Testis (tissue), 3 donors: ENCODE results near the gene GRM8. TPM values are rescaled to one million over a fixed set of nuclear protein-coding genes. Genes with fewer than 3 reads are reported as not detected.

ENCODE experiments used
- DNase-seq: peaks from one replicate; pipeline ENCODE4 v3.0.0-alpha.2; 2019
- H3K27ac ChIP-seq, 2 donors: fragments of 200-600 bp; sonication (generic); one replicate each; pipeline ENCODE4 v1.5.1; 2019
- H3K27me3 ChIP-seq: fragments of 200-600 bp; sonication (generic); one replicate; pipeline ENCODE4 v1.5.1; 2019
- H3K36me3 ChIP-seq: fragments of 200-600 bp; sonication (generic); one replicate; pipeline ENCODE4 v1.5.1; 2017; ENCODE audit warnings: low read depth; ENCODE audit errors: missing control alignments
- H3K4me1 ChIP-seq: fragments of 200-600 bp; sonication (generic); one replicate; pipeline ENCODE4 v1.5.1; 2019
- H3K4me3 ChIP-seq, 2 donors: fragments of 200-600 bp; sonication (generic); one replicate each; pipeline ENCODE4 v1.5.1; 2017 to 2019
- H3K9me3 ChIP-seq: fragments of 200-600 bp; sonication (generic); one replicate; pipeline ENCODE4 v1.5.1; 2017
- POLR2A ChIP-seq: fragments of 450-650 bp; IDR thresholded peaks from one replicate; pipeline ENCODE4 v1.6.1; 2017; ENCODE audit warnings: antibody characterized with exemption, mild to moderate bottlenecking, moderate library complexity
- WGBS, 2 donors: methylation state at CpG; one replicate each; pipeline ENCODE4 v1.1.5; 2018; 5-methylcytosine and 5-hydroxymethylcytosine counted together
- intact Hi-C: fragments of 100-400 bp; cut with DNase I; formaldehyde crosslinking; loops from one replicate; pipeline ENCODE4 v1.15.1; 2023; ENCODE audit warnings: low total_unique reads
- polyA plus RNA-seq: library from polyadenylated mRNA; stranded (reverse); fragments of 350-450 nt; fragmentation: Illumina TruSeq; extraction: RNeasy Lipid Tissue Mini Kit (QIAGEN cat#74804); gene quantifications from one replicate; pipeline ENCODE4 v1.2.3, GENCODE V29; 2014; ENCODE audit warnings: low read depth, low replicate concordance; ENCODE audit not compliant: insufficient read depth
- total RNA-seq, 2 donors: library from RNA; depleted of rRNA; stranded (reverse); fragments of >200 nt; gene quantifications; one replicate each; pipeline ENCODE4 v1.2.3, GENCODE V29; 2016
- TF ChIP-seq, protein P1 (sequence below), 3 experiments: fragments of 450-650 bp in 2 of 3; fragments of 200-600 bp in 1 of 3; sonication (generic) in 1 of 3; IDR thresholded peaks; one replicate each; pipeline ENCODE4 v1.5.1; 2016 to 2019; ENCODE audit warnings: antibody characterized with exemption in 3 of 3, mild to moderate bottlenecking in 2 of 3, moderate library complexity in 1 of 3

Gene GRM8
- total and polyA plus RNA-seq, 3 donors from 2014 or later, result 7.1 to 8.2 (median 7.1) TPM

DNA sequence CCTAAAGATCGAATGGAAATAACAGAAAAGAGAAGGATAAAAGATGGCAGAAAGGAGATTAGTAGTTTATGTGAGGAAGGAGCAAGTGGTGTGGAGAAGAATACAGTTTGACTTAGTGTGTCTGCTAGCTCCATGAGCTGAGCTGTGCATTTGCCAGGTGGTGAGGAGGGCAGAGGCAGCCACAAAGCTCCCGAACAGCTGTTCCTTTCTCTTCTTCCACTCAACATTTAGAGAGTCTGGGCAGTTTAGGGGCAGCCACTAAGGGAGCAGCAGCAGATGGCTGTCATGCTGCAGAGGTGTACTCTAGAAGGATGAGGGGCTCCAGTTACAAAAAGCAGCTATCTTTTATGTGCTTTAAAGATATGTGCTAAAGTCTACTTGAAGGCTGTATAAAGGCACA is 674.4 kb downstream of the GRM8 start:
- no peaks in the 10 kb centered on the region for H3K36me3 ChIP-seq
- no peaks in the 10 kb centered on the region for H3K9me3 ChIP-seq
- no peak for DNase-seq
- WGBS, 2 donors, result 64 to 76% methylated on average over 2 of the region's 2 CpGs
- H3K4me3 ChIP-seq, result no peak overlapping the region
- H3K4me1 ChIP-seq, result no peaks in the 10 kb centered on the region
- no peak overlapping the region for H3K27ac ChIP-seq
- intact Hi-C loops, result no loop called here
- H3K27me3 ChIP-seq, result no peaks in the 10 kb centered on the region
- TF ChIP-seq, protein P1, sequence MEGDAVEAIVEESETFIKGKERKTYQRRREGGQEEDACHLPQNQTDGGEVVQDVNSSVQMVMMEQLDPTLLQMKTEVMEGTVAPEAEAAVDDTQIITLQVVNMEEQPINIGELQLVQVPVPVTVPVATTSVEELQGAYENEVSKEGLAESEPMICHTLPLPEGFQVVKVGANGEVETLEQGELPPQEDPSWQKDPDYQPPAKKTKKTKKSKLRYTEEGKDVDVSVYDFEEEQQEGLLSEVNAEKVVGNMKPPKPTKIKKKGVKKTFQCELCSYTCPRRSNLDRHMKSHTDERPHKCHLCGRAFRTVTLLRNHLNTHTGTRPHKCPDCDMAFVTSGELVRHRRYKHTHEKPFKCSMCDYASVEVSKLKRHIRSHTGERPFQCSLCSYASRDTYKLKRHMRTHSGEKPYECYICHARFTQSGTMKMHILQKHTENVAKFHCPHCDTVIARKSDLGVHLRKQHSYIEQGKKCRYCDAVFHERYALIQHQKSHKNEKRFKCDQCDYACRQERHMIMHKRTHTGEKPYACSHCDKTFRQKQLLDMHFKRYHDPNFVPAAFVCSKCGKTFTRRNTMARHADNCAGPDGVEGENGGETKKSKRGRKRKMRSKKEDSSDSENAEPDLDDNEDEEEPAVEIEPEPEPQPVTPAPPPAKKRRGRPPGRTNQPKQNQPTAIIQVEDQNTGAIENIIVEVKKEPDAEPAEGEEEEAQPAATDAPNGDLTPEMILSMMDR (IDR thresholded peaks at IDR 0.05), result no peak
- TF ChIP-seq POLR2A, result no peak

DNA sequence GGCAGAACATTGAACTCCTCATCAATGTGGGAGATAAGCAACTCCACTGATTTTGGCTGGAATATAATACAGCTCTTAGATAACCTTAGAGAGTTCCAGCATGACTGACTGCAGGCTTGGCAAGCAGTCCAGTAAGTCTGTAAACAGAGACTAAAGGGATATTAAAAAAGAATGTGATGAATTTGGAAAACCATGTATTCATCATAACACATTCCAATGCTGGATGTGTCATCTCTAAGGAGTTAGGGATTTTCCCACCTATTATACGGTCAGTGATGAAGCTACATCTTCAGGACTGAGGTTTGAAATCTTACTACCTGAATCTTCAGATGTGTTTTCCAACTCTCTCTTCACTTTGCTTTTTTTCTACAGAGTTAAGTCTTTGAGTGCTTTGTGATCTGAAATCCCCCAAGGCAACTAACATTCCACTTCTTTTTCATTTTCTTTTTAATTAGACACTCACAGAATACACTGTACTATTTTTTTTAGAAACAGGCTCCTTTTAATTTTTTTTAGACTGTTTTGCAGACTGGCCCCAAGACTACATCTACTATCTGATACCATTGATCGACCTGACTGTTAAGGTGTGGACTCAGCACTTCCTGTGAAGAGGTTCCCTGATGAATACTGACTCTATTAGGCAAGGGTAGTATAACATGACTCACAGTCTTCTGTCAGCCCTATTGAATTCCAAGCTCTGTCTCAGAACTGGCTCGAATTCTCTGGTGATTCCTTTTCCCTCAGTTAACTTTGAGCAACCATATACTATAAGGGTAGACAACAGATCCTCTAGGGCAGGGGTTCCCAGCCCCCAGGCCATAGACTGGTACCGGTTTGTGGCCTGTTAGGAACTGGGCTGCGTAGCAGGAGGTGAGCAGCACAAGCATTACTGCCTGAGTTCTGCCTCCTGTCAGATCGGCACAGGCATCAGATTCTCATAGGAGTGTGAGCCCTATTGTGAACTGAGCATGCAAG is 678.2 kb downstream of the GRM8 start:
- TF ChIP-seq, protein P1 (IDR thresholded peaks at IDR 0.05), result no peak
- TF ChIP-seq POLR2A, result no peak
- Histone ChIP-seq H3K27ac (no peak overlapping the region), H3K4me3 (no peak overlapping the region), H3K36me3 (no peaks in the 10 kb centered on the region), H3K27me3 (no peaks in the 10 kb centered on the region), H3K4me1 (no peaks in the 10 kb centered on the region), H3K9me3 (no peaks in the 10 kb centered on the region)
- intact Hi-C loops, result no loop called here
- WGBS, 2 donors, result 74 to 77% methylated on average over 6 of the region's 6 CpGs
- no peak for DNase-seq

DNA sequence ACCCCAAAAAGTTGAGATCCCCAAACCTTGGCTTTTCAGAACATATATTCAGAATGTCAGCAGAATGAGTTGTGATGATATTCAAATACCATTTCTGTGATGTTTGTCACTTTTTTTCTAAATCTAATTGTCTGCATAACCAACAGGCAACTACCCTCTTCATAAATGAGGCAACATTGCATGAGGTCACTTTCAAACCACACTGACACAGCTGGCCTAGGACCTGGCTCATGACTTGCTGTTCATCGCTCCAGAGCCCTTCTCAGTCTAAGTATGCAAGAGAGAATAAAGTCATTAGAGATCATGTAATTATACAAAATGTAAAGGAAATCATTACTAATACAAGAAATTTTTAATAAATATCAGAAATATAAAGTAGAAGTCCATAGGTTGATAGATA is 681.9 kb downstream of the GRM8 start:
- Histone ChIP-seq H3K36me3 (no peaks in the 10 kb centered on the region), H3K9me3 (no peaks in the 10 kb centered on the region), H3K27ac (no peak overlapping the region), H3K4me3 (no peak overlapping the region), H3K27me3 (no peaks in the 10 kb centered on the region), H3K4me1 (no peaks in the 10 kb centered on the region)
- no peak for TF ChIP-seq POLR2A
- TF ChIP-seq, protein P1 (IDR thresholded peaks at IDR 0.05), result no peak
- DNase-seq, result no peak
- intact Hi-C loops, result no loop called here
- 96% methylated on average over 1 of the region's 1 CpG for WGBS, 2 donors

DNA sequence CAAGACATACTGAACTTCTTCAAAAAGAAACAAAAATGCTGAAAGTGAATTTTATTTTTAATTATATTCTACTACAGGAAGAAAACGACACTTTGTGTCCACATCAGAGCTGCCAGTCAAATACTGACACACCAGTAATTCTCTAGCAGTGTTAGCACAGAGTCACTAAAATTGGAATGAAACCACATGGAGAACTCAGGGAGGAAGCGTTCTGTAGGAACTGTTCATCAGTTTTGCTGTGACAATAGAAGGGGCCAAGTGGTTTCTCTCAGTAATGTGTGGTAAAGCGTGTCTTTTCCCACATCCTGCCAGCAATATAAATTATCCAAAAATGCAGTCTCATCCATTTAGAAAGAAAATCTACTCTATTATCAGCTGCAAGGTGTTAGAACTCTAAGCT is 683.3 kb downstream of the GRM8 start:
- WGBS, 2 donors, result 64 to 69% methylated on average over 3 of the region's 3 CpGs
- Histone ChIP-seq H3K27ac (no peak overlapping the region), H3K4me3 (no peak overlapping the region), H3K4me1 (no peaks in the 10 kb centered on the region), H3K27me3 (no peaks in the 10 kb centered on the region), H3K36me3 (no peaks in the 10 kb centered on the region), H3K9me3 (no peaks in the 10 kb centered on the region)
- intact Hi-C loops, result no loop called here
- no peak for TF ChIP-seq POLR2A
- TF ChIP-seq, protein P1 (IDR thresholded peaks at IDR 0.05), result no peak
- DNase-seq, result no peak
